ENCODE measurements around the gene LETMD1.
"Not testable (repeated sequence)": the region's sequence is repeated elsewhere in the genome, so short reads cannot be mapped to it uniquely, and the experiment has no call there.

The LETMD1 gene, protein sequence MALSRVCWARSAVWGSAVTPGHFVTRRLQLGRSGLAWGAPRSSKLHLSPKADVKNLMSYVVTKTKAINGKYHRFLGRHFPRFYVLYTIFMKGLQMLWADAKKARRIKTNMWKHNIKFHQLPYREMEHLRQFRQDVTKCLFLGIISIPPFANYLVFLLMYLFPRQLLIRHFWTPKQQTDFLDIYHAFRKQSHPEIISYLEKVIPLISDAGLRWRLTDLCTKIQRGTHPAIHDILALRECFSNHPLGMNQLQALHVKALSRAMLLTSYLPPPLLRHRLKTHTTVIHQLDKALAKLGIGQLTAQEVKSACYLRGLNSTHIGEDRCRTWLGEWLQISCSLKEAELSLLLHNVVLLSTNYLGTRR

DNA sequence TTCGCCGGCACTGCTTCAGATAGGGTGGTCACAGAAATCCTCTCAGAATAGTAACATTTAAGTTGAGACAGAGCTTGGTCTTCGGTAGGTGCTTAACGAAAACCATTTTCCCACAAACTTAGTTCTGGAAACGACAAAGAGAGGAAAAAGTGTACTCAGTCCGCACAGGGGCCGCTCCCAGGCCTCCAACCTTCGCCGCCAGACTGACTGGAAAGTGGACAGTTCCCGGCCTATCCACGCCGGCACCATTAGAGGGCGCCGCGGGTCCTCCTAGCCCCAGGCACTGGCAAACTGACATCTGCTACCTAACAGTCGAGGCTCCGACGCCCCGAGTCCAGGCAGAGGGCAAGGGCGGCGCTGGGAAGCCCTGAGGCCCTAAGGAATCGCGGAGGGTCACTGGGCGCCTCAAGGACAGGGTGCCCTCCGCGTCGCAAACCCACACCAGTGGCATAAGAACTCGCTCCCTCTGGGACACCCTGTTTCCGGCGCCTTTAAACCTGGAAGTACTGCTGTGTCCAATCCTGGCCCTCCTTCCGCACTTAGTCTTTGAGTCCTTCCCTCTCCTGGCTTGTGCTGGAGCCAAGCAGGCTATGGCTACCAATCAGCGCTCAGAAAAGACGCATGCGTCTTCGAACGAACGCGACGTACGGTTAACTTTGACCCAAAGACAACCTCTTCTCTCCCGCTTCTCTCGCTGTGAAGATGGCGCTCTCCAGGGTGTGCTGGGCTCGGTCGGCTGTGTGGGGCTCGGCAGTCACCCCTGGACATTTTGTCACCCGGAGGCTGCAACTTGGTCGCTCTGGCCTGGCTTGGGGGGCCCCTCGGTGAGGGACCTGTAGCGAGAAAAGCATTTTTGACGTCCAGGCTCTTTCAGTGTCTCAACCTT is at the start of gene LETMD1:
LETMD1 (plus strand) TSS at position 673 of the 886 bp plus-strand sequence; CDS start at position 703, 30 bp downstream.
- peak; percentile 90 for DNase-seq

DNA sequence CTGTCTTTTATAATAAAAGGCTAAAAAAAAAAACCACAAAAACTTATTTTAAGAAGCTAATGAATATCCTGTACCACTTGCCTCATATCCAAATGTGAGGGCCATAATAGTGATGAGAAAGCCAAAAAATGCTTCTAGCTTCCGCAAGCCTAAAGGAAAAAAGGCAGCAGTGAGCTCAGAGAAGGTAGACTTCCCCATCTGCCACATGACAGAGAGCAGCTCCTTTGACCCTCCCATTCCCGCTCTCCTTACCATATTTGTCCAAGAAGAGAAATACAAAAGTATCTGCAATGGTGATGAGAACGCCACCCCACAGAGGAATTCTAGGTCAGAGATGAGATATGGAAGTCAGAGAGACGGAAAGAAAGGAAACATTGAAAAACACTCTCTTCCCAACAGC is 49.0 kb upstream of the LETMD1 start:
- no peak for DNase-seq

- no peak for DNase-seq
These were observed 47.9 kb upstream of the LETMD1 start for GRCh38 chr12:51000245-51000644.

- DNase-seq, result no peak
These were observed 46.3 kb upstream of the LETMD1 start for GRCh38 chr12:51001799-51002198.

GRCh38 chr12:51004504-51004903 is 43.6 kb upstream of the LETMD1 start:
- DNase-seq, result no peak

DNA sequence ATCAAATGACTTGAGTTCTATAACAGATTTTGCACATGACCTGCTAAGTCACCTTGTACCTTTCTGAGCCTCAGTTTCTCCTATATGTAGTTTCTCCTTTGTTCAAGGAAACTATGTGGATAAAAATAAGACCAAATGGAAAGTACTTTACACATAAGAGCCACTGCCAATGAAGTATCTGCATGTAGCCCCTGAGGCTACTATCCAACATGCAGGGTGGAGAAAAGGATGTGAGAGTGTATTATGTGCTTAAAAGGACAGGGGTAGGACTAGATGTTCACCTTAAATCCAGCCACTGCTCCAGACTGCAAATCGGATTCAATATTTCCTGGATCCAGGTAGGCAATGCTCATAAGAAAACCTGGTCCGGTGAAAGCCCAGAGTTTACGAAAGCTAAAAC is 43.1 kb upstream of the LETMD1 start:
- DNase-seq, result no peak

DNA sequence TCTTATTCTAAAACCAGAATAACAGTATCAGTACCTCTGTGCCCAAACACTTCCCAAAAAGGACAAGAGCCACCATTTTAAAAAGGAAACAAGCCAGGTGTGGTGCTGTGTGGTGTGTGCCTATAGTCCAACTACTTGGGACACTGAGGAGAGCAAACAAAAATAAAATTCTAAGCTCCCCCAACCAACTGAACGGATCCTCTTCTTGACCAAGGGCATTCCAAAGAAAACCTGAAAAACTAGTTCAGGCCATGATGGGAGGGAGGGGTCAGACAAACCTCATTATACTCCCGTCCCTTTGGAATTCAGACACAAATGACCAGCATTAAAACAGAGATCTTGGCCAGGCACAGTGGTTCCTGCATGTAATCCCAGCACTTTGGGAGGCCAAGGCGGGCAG is 42.5 kb upstream of the LETMD1 start:
- no peak for DNase-seq

DNA sequence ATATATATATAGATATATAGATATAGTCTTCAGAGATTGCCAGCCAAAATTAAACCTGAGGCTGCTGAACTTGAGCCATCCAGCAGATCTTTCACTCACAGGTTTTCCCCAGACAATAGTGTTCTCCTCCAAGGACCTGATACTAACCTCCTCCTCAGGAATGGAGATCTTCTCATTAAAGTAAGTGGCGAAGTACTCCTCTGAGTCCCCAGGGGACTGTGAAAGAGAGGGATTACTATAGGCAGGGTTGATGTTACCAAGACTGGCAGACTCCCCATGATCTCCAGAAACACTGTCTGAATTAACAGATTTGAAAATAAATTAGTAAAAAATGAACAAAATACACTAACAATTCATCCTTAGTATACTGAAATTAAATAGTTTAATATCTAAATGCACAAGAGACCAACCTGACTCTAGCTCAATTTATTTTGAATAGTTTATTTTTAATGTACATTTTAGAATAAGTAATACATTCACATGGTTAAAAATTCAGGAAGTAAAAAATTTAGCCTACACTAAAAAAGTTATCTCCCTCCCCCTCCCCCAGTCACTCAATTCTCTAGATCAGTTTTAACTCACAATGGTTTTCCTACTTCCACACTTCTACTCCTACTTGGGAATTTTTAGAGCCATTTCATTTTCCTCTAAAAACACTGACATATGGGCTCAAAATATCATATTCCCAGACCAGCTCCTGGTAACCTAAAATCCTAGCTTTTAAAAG is 39.6 kb upstream of the LETMD1 start:
- DNase-seq, result no peak

DNA sequence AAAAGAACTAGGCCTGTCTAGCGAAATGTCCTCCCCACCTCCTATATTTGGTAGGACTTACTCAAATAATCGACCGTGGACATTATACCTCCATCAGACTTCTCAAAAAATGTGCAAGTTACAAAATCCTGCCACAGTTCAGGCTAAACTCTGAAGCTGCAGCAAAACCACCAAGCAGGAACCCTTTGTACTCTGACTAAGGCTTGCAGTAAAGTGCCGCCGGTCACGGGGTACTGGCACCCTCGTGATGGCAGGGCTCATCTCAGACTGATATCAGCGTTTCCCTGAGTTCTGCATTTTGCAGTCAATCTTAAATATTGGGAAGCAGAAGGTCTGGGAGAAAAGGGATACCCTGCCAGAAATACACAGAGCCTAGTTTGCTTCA is 39.1 kb upstream of the LETMD1 start:
- DNase-seq, result peak; percentile 73

DNA sequence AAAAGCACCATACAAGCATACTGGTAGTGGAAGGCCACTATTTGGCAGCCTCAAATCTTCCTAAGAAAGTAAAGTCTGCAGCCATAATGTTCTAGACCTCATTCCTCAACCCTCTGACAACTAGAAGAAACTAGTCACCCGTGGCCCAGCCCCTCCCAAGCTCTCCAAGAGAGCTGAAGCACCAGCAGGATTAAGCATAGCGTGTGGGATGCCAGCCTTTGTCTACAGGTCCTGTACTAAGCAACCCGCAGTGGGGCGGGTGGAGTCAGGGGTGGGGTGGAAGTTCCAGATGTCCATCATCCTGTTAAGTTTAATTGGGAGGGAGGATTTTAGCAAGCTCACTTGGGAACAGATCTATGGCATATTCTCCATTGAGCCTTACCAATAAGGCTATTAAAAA is 36.2 kb upstream of the LETMD1 start:
- no peak for DNase-seq

DNA sequence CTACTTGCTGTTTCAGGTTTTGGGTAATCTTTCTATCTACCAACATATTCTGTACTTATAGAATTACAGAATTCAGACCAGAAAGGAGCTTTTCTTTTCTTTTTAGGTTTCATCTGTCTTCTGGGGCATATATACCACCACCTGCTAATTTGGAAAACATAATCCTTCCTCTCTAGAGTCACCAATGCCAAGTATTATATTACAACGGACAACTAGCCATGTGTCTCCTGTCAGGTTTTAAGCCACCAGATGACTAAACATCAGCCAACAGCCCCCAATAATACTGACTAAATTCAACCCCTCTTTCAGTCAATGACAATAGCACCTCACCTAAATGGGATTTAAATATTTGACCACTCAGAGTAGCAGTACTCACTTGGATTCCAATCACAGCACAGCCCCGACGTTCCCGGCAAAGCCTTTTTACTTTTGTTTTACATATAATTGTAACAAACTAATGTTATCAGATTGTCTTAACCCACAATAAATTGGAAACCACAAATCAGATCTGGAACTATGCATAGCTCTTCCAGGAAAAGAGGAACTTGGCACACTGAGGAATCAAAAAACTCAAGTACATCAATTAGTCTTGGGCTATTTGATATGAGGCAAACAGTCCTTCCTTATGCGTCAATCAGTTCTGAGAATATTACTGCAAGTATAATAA is 35.4 kb upstream of the LETMD1 start:
- DNase-seq, result no peak

DNA sequence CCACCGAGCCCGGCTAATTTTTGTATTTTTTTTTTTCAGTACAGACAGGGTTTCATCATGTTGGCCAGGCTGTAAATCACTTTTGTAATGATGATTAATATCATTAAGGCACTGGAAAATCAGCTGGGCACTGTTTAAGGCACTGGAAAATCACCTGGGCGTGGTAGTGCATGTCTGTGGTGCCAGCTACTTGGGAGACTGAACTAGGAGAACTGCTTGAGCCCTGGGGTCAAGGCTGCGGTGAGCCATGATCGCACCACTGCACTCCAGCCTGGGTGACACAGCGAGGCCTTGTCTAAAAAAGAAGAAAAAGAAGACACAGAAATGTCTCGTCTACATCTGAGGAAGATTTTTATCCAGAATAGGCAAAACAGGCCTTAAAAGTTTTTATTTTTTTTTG is 34.7 kb upstream of the LETMD1 start:
- no peak for DNase-seq

- DNase-seq, result not testable (repeated sequence)
These were observed 33.7 kb upstream of the LETMD1 start for GRCh38 chr12:51014467-51014866.

DNA sequence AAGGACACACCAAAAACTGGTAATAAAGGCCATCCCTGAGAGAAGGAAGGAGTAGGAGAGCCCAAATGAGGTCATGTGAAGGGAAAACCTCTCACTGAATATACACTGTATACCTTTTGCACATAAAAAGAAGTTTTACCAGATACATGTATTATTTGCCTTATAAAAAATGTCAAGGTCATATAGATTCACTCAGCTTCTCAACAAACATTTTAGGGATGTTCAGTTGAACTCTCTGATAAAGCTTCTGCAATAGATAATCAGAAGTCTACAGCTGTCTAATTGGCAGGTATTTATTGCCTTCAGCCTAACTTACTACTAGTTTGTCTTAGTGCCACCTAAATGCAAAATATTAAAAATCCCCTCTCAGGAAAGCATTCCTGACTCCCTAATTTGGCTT is 30.7 kb upstream of the LETMD1 start:
- no peak for DNase-seq

DNA sequence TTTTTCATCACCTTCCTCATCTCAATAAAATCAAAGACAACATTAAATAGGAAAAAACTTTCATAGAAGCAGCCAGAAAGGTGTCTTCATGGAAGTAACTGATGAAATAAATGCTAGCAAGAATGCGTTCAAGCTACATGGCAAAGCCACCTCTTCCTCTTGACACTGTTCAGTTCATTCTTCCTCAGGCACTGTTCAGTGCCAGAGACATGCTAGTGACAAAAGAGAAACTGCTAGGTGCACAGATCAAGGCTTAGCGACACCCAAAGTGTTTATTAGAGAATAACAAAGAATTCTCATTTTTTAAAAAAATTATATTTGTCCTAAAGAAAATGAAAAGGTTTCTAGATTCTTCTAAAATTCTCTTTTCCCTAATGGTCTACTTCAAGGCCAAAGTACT is 29.2 kb upstream of the LETMD1 start:
- DNase-seq, result no peak

DNA sequence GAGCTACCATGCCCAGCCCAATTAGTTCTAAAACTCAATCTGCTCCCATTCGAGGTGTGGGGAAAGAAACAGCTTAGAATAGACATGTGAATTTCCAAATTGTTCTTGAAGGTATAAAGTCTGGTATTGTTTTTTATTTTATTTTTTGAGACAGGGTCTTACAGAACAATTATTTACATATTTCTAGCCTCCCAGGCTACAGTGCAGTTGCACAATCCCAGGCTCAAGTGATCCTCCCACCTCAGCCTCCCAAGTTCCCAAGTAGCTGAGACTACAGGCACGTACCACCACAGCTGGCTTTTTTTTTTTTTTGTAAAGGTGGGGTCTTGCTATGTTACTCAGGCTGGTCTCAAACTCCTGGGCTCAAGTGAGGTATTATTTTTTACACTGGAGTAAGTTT is 28.2 kb upstream of the LETMD1 start:
- DNase-seq, result no peak

DNA sequence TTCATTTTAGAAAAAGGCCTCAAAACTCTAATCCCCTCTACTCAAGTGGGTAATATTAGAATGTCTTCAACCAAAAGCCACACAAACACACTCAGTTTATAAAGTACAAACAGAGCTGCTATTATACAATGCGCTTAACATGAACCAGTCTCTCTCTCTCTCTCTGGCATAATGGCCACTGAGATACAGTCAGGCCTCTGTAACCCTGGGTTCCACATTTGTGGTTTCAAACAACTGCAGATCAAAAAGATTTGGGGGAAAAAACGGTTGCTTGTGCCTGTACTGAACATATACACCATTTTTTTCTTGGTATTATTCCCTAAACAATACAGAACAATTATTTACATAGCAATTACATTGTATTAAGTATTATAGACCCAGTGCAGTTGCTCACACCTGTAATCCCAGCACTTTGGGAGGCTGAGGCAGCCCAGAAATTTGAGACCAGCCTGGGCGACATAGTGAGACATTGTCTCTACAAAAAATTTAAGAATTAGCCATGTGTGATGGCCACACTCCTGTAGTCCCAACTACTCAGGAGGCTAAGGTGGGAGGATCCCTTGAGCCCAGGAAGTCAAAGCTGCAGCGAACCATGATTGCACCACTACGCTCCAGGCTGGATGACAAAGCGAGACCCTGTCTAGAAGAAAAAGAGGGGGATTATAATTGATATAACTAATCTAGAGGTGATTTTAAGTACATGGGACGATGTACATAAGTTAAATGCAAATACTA is 27.5 kb upstream of the LETMD1 start:
- no peak for DNase-seq

GRCh38 chr12:51021694-51022093 is 26.4 kb upstream of the LETMD1 start:
- DNase-seq, result no peak

DNA sequence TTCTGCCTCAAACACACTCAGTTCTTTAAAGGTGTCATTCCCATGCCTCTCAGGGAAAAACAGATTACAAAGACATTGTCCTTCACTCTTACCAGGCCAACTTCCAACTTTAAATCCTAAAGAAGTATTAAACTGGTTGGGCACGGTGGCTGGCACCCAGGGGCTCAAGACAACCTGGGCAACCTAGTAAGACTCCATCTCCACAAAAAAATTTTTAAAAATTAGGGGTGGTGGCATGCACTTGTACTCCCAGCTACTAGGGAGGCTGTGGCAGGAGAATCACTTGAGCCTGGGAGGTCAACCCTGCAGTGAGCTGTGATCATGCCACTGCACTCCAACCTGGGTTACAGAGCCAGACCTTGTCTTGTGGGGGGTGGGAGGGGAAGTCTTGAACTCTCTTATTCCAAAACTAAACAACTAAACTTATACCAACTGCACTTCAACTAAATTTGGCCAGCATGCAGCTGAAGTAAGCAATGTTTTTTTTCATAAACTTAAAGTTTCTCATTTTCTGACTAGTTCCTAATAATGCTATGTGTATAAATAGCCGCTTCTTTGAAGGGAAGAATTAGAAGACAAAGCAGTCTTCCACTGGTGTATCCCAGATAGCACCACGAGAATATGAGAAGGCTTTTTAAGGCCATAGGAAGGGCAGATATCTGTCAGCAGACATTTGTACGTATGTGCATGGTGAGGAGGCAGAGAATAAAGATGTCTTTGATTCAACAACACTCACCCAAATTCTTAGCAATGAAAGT is 24.3 kb upstream of the LETMD1 start:
- DNase-seq, result no peak

GRCh38 chr12:51025338-51025835 is 22.7 kb upstream of the LETMD1 start:
- DNase-seq, result no peak

Measured in CD4-positive, alpha-beta T cell treated with Interleukin-6 for 4 hours (primary cell).